ENCODE results near the gene MED27.
"Not testable (repeated sequence)": the region's sequence is repeated elsewhere in the genome, so short reads cannot be mapped to it uniquely, and the experiment has no call there.

Gene MED27

DNA sequence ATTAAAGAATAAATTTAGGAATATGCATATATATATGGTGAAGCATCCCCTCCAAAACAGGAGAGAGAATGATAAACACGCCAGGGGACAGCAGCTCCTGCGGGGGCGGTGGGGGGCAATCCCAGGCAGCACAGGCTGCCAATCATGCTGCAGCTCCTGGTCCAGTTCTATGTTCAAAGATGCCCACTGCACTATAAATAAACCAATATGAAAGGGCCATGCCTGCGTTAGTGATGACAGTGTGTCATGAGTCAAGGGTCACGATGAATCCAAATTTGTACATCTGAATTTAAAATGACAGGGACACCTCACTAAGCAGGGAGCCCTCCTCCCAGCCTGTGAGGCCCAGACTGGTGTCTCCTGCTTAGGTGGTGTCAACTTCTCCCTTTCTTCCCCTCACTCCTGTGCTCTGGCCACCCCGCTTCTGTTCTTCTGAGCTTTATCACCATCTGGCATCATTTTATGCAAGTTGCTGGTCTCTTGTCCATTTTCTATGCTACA is 153.9 kb downstream of the MED27 start:
- DNase-seq (ENCODE audit: low read depth, low spot score) = no peak

DNA sequence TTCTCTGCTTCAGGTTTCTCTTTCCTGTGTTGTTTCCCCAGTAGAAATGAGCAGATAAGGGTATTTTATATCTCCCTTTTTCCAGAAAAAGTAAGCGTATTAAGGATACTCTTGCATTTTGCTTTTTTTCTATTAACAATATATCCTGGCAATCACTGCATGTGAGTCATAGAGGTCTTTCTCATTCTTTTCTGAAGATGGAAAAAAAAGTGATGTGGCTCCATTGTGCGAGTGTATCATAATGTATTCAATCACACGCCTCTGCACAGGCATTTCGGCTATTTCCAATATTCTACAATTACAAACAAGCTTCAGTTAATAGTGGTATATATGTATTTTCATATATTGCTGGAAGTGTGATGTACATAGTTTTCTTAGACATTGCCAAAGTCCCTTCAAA is 155.9 kb downstream of the MED27 start:
- no peak for DNase-seq (ENCODE audit: low read depth, low spot score)

DNA sequence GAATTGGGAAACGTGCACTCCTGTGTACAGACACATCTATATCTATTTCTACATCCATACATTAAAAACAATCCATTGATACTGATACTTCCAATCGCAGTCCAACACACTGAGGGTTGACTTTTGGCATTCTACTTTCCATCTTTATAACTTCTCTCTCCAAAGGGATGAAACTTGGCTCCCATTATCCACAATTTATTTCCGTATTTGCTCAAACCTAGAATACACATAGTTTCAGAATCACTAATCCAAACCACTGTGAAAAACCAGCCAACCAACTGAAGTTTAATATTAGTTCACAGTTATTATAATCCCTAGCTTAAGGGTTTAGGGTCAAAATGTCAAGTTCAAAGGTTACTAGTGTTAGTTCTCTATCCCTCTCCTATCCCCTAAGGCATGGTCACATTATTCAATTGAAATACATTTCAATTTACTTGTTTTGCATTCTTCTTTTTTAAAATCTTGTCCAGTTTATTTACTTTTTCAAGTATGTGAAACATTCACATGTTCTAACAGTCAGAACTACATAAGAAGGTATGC is 156.5 kb downstream of the MED27 start:
- no peak for DNase-seq (ENCODE audit: low read depth, low spot score)

DNA sequence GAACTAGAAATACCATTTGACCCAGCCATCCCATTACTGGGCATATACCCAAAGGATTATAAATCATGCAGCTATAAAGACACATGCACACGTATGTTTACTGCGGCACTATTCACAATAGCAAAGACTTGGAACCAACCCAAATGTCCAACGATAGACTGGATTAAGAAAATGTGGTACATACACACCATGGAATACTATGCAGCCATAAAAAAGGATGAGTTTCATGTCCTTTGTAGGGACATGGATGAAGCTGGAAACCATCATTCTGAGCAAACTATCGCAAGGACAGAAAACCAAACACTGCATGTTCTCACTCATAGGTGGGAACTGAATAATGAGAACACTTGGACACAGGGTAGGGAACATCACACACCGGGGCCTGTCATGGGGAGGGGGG is 158.0 kb downstream of the MED27 start:
- not testable (repeated sequence) for DNase-seq (ENCODE audit: low read depth, low spot score)

DNA sequence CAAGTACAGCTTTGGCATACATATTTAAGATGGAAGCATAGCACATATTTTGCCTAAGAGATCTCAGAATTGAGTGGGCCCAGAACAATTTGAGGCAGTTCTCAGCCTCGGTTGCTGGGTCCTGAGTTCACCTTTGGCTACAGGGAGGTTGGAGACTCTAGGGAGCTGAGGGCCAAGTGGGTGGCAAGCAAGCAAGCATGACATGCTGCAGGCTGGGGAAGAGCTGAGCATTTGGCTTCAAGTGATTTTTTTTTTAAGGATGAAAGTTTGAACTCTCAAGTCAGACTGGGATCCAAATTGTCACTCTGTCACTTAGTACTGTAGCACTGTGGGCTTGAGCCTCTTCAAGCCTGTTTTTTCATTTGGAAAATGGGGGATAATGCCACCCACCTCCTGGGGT is 160.5 kb downstream of the MED27 start:
- no peak for DNase-seq (ENCODE audit: low read depth, low spot score)

DNA sequence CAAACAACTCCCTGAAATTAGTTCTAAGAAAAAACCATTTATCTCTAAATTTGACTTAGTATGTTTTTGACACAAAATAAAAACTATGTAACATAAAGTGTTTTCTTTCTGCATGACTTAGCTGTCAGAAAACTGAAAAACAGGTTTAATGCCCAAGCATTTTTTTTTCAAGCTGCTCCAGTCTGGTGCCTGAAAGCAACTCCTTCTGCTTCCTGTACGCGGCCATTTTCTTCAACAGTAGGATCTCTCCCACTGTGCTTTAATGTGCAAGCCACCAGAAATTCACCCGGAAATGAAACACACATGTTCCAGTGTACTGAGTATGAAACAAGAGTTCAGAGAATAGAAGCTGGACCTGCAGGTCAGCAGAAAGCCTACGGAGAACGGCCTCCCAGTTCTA is 161.2 kb downstream of the MED27 start:
- no peak for DNase-seq (ENCODE audit: low read depth, low spot score)

DNA sequence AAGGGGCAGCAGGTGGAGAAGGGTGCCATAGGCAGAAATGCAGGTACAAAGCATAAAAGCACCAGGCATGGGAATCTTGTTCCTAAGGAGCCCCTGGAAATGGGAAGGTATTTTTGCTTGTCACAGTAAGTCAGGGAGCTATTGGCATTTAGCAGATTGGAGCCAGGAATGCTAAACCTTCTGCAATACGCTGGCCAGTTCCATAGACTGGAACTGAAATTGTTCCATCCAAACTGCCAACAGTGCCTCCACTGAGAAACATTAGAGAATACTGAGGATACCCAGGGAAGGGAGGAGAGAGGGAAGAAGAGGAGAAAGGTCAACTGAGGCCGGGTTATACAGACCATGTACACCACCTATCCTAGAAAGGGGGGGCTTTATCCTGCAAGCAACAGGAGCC is 162.7 kb downstream of the MED27 start:
- DNase-seq (ENCODE audit: low read depth, low spot score) = no peak

DNA sequence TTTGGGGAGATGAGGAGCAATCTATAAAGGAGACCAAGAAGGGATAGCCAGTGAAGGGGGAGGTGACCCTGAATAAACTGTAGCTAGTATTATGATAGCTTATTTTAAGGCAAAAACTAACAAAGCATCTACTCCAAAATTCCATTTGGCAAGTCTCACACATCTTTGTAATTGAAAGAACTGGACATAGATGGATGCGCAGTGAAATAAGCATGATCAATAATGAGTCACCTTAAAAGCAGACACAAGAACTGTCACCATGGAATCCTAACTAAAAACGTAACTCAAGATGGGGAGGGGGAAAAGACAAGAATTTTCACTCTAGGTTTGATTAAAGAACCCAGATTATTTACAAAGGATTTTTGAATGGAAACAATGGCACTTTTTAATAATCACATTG is 164.5 kb downstream of the MED27 start:
- DNase-seq (ENCODE audit: low read depth, low spot score) = no peak

DNA sequence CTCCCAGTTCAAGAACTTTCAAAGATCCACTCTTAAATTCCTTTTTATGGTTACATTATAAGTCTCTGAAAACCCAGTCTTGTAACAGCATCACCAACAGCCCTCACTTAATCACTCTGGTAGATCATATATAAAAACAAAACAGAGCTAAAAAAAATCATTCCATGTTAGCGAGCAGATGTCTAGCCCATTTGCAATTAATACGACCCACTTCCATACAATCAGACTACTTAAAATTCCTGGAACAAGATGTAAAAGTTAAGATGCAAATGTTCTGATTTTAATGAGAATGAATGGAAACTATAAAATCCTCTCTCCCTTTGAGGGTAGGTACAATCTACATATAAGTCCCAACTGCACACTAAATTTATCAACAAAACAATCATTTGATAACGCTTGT is 167.0 kb downstream of the MED27 start:
- DNase-seq (ENCODE audit: low read depth, low spot score) = no peak

DNA sequence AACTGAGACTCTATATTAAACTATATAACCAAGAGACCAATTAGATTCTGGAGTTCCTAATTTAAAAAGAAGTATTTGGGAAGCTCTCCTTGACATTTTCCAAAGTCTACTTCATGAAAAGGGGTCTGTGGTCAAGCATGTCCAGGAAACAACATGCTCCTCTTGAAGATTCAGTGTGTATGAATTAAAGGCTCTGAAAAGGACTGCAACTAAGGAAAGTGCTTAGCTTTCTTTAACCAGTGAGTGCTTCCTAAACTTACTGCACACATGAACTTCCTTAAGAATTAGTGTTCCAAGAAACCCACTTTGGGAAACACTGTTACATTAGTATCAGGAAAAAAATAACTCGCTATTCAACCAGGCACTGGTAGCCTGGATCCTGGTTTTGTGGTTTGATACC is 167.6 kb downstream of the MED27 start:
- no peak for DNase-seq (ENCODE audit: low read depth, low spot score)

DNA sequence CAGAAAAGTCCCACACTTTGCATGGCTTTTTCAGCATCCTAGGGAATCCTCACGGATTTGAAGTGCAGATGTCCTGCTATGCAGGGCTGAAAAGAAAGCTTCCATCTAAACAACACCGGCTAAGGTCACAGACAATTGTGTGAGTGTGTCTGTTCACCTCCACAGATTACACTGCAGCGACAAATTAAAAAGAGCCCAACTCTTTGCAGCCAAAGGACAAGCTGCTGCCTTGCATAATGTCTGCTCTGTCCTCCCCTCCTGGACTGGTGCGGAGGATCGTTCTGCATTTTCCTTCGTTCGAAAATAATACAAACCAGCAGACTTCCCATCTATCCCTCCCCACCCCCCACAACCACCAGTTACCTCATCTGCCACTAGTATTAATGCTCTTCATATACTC is 169.1 kb downstream of the MED27 start:
- DNase-seq (ENCODE audit: low read depth, low spot score) = no peak

DNA sequence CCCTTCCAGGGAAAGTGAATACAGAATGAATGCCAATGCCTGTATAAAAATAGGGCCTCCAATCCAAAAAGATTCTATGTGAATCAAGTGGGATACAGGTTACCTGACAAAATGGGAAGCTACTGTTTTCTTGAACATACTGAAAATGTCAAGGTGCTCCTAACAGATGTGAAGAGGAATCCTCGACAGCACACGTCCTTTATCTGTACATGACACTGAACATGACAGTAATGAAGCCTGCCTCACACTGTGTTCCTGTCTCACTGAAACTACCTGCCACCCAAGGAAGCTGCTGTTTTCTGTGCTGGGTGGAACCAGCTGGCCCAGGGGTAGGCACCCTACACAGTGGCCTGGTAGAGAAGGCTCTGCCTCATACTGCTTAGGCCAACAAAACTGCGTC is 174.5 kb downstream of the MED27 start:
- no peak for DNase-seq (ENCODE audit: low read depth, low spot score)

DNA sequence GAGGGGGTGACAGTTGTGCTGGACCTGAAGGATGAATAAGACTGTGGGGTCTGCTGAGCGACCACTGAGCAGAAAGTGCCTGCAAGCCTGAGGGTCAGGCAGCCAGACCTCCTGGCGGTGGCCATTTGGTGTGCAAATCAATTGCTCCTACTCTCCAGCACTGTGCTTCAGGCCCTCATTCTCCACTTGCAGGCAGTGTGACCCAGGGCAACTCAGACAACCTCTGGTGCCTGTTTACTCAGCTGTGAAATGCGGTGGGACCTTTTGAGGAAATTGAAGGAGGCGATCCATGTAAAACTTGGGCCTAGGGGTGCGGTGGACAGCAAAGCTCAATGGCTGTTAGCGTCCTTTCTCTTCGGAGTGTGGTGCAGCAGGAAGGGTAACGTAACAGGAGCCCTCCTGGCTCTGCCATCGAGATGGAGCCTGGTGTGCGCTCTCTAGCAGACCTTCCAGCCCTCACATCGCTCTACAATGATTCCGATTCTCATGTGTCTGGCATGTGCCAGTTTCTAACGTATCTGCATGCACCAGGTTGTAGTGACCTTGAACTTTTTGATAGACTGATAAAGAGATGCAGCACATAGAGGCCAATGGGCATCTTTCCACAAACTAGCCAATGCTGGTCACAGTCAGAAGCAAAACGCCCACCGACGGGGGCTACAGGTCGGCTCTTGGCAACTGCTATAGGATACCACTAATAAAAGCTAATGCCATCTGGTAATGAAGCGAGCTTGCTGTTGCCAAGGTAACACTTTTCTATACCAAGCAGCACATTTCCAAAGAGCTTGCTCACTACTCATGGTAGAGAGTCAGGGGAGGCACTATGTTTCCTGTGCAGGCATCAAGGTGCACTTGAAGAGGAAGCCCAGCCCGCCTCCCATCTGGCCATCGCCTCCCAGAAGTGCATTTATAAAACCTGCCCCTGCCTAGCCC is 180.1 kb downstream of the MED27 start:
- DNase-seq (ENCODE audit: low read depth, low spot score) = no peak

DNA sequence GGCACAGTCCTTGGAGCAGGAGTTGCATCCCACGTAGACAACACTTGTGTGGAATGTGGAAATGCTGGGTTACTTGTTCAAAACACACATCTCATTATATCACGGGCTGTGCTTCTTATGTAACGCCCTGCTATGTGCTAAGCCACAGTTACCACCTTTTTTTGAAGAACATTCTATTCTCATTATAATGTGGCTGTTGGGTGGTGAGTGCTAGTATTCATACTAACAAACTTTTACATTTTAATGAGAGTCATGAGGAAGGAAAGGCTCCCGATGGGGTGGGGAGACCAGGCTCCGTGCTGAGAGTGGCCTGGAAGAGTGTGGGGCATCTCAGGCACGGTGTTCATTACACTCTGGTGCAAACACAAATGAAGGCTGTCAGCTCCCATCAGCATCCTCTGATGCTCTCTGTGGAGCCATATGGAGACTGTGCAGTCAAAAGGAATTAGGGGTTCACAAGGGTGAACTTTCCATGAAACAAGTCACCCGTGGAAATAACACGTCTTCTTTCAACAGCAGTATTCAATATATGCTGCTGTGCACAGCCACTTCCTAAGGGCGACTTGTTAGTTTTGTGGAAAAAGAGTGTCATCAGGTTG is 186.7 kb downstream of the MED27 start:
- DNase-seq (ENCODE audit: low read depth, low spot score) = no peak

DNA sequence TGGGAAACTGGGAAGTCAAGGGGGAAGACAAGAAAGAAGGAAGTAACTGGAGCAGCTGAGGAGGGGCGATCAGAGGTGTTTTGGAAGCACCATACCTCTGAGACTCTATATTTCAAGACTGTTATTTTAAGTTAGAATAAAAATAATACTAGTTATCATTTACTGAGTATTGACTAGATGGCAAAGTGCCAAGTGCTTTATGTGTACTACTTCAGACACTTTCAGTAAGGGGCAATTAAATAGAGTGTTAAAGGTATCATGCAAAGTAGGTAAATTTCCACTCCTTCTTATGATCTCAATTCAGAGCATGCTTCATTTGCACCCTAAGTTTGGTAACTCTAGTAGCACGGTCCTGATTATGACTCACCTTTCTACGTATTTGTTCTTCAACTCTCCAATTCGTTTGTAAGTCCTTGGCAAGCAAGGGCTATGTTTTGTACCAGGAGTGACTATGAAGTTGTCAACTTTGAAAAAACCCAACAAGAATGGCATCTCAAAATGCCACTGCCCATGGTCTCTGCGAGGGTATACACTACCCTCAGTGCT is 187.4 kb downstream of the MED27 start:
- no peak for DNase-seq (ENCODE audit: low read depth, low spot score)

DNA sequence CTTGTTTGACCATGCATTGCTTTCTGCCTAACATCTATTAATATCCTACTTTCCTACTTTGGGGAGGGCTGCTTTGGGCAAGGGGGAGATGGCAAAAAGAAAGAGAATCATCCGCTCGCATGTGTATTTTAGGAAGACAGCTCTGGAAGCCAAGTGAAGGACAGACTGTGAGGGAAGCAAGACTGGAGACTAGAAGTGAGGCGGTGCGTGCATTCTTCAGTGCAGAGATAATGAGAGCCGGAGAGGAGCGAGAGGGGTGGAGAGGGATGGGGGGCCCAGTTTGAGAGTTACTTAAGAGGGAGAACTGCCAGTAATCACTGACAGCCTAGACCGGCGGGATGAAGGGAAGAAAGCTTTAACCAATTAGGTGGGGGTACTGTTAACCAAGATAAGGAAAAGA is 188.1 kb downstream of the MED27 start:
- DNase-seq (ENCODE audit: low read depth, low spot score) = no peak

DNA sequence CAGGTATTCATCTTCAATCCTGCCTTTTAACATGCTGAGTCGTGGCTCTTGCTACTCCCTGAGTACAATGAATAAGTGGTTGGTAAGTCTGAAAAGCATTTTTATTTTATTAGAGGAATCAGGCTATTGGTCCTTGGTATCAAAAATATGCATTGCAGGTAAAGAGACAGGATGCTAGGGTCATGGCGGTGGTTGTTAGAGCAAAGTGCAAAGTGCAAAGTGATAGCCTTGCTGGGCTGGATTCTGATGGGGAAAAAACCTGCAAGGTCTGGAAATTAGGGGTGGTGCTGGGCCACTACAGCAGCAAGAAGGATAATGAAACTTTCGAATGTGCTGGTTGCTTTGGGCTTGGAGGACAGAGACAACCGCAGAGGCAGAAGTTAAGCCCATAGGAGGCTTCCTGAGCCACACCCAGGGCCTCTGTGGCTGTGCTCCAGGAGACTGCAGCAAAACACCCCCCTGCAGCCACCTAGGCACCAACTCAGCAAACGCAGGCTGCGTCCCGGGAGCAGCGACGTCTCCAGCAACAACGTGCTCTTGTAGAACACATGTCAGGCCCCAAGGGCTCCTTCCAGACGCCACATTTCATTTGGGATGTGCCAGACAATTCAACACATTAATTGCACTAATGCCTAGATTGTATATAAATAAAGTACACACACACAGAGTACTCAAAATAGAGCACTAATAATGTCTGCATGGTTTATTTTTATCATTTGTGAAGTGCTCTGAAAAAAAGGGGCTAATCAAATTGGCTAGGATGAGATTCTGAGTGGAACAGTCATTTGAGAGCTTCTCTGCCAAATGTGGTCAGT is 190.0 kb downstream of the MED27 start:
- DNase-seq (ENCODE audit: low read depth, low spot score) = no peak

DNA sequence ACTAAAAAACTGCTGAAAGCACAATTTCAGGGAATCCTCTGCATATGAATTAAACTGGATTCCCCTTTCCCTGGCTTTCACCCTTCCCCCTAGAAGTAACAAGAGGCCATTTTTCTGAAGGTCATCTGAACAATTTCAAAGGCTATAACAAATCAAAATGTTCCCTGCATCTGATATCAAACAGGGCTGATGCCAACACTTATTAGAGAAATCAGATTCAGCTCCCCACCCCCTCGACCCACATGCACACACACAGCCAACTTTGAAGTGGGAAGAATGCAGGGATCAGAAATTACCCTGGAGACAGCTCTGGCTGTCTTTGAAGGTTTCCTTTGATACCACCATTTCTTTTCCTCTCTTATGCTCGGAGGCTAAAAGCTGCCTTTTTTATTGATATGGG is 190.7 kb downstream of the MED27 start:
- no peak for DNase-seq (ENCODE audit: low read depth, low spot score)

DNA sequence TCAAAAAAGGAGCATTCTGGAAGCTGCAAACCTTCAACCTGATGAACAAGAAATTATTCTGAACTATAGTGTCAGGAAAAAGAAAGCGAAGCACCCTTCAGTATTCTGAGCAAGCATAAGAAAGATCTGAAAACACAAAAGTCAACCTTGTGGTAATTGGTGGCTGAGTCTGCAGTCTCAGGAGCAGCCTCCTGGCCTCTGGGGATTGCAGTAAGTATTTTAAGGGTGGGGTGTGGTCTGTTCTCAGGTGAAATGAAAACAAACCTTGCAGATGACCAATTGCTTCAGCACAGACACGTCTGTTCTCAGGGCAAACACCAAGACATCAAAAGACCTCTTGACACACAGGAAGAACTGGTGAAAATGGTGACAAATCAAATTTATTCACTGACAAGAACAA is 192.0 kb downstream of the MED27 start:
- DNase-seq (ENCODE audit: low read depth, low spot score) = no peak

DNA sequence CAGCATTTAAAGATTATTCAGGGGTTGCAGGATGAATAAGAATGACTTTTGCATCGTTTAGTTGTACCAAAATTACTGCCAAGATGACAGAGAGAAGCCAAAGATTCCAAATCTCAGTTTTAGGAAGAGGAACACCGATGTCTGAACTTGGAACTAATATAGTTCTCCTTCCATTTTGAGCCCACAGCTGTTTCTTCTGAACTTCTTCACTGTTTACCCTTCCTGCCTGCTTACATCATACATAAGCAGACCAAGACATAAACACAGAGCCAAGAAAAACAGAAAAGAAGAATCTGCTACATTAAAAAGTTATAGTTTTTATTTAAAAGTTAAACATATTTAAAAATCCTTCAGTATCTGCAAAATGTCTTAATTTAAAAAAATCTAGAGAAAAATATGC is 192.8 kb downstream of the MED27 start:
- peak; percentile 6 for DNase-seq (ENCODE audit: low read depth, low spot score)

DNA sequence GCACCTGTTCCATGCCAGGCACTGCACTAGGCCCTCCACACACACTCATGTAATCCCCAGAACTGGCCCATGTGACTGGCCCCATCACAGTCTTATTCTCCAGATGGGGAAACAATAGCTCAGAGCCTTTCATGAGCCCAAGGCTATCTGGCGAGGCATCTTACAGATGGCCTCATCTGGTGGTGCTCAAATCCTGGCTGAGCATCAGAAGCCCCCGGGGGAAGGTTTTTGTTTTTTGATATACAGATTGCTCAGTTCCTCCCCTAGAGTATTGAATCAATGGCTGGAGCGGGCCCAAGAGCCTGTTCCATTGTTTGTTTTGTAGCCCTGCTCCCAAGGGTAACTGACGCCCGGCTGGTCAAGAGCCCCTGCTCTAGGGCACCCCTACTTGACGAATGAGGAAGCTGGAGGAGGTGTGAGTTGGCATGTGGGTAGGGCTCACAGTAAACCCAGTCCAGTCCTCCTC is 194.5 kb downstream of the MED27 start:
- no peak for DNase-seq (ENCODE audit: low read depth, low spot score)

DNA sequence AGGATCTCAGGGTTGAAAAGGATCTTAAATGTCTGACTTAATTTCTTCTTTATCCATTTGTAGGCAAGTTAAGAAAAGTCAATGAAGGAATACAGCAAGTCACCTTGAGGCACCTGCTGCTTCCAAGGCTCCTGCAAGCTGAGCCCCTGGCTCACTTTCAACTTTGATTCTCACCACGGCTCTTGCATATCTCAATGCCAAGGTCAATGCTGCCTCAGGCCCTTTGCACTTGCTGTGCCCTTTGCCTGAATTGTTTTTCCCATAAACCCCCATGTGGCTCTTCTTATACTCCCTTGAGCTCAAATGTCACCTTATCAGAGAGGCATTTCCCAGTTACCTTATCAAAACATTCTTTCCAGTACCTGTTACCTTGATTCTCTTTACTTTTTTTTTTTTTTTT is 195.4 kb downstream of the MED27 start:
- DNase-seq (ENCODE audit: low read depth, low spot score) = no peak

Measured in brain pericyte (primary cell).